ENCODE measurements around the gene ARAP1. TPM values are rescaled to one million over a fixed set of nuclear protein-coding genes. Genes with fewer than 3 reads are reported as not detected.

The ARAP1 gene
- total RNA-seq, 2 donors from 2014 or later: 95.2 to 109 TPM

- 1% methylated on average over 13 of the region's 13 CpGs for WGBS
These were observed 30.5 kb downstream of the ARAP1 start for GRCh38 chr11:72721689-72722049.

GRCh38 chr11:72721276-72721675, 30.9 kb downstream of the ARAP1 start:
- peak overlapping the region; percentile 49 to 59 for H3K4me3 ChIP-seq
- WGBS: 5% methylated on average over 3 of the region's 3 CpGs
- no peak for DNase-seq (ENCODE audit: low spot score)
- peaks cover 10% of the 10 kb centered on the region for H3K4me1 ChIP-seq (replicated peaks)
- H3K36me3 ChIP-seq: no peaks in the 10 kb centered on the region
- H3K9me3 ChIP-seq: no peaks in the 10 kb centered on the region
- intact Hi-C loops (cut with DNase I): loop anchor here (5.0 kb wide), 1 partner anchor 91 kb away; the partner anchor contains the start of gene ATG16L2
- no peaks in the 10 kb centered on the region for H3K27me3 ChIP-seq (replicated peaks; ENCODE audit: insufficient read depth)
- no peak for TF ChIP-seq POLR2AphosphoS5 (IDR thresholded peaks at IDR 0.05)
- no peak for TF ChIP-seq CTCF (IDR thresholded peaks at IDR 0.05)
- TF ChIP-seq POLR2A (IDR thresholded peaks at IDR 0.05): no peak
- H3K27ac ChIP-seq: peak overlapping the region; percentile 82 to 89

More at GRCh38 chr11:72721689-72722049, 30.5 kb downstream of the ARAP1 start:
- no peaks in the 10 kb centered on the region for H3K27me3 ChIP-seq (replicated peaks; ENCODE audit: insufficient read depth)
- H3K27ac ChIP-seq: peak overlapping the region; percentile 82 to 89
- H3K4me1 ChIP-seq (replicated peaks): peaks cover 10% of the 10 kb centered on the region
- TF ChIP-seq POLR2AphosphoS5 (IDR thresholded peaks at IDR 0.05): no peak
- no peak for TF ChIP-seq POLR2A (IDR thresholded peaks at IDR 0.05)
- TF ChIP-seq CTCF (IDR thresholded peaks at IDR 0.05): no peak
- no peaks in the 10 kb centered on the region for H3K36me3 ChIP-seq
- DNase-seq (ENCODE audit: low spot score): peak; percentile 68
- intact Hi-C loops (cut with DNase I): loop anchor here (5.0 kb wide), 1 partner anchor 91 kb away; the partner anchor contains the start of gene ATG16L2
- no peaks in the 10 kb centered on the region for H3K9me3 ChIP-seq
- H3K4me3 ChIP-seq: peak overlapping the region; percentile 49 to 59

- DNase-seq (ENCODE audit: low spot score): no peak
- H3K27me3 ChIP-seq (replicated peaks; ENCODE audit: insufficient read depth): no peaks in the 10 kb centered on the region
- peak overlapping the region; percentile 49 to 59 for H3K4me3 ChIP-seq
- peaks cover 10% of the 10 kb centered on the region for H3K4me1 ChIP-seq (replicated peaks)
- H3K36me3 ChIP-seq: no peaks in the 10 kb centered on the region
- TF ChIP-seq POLR2A (IDR thresholded peaks at IDR 0.05) (no peak), CTCF (IDR thresholded peaks at IDR 0.05) (no peak), POLR2AphosphoS5 (IDR thresholded peaks at IDR 0.05) (no peak)
- H3K27ac ChIP-seq: peak overlapping the region; percentile 82 to 89
- H3K9me3 ChIP-seq: no peaks in the 10 kb centered on the region
- WGBS: 48% methylated on average over 4 of the region's 4 CpGs
- intact Hi-C loops (cut with DNase I): loop anchor here (5.0 kb wide), 1 partner anchor 92 kb away; the partner anchor contains the start of gene ATG16L2
These were observed 31.4 kb downstream of the ARAP1 start for GRCh38 chr11:72720784-72721183.

GRCh38 chr11:72720047-72720446, 32.2 kb downstream of the ARAP1 start:
- peaks cover 10% of the 10 kb centered on the region for H3K4me1 ChIP-seq (replicated peaks)
- DNase-seq (ENCODE audit: low spot score): no peak
- H3K36me3 ChIP-seq: no peaks in the 10 kb centered on the region
- peak overlapping the region; percentile 49 to 59 for H3K4me3 ChIP-seq
- no peaks in the 10 kb centered on the region for H3K27me3 ChIP-seq (replicated peaks; ENCODE audit: insufficient read depth)
- H3K9me3 ChIP-seq: no peaks in the 10 kb centered on the region
- 51% methylated on average over 3 of the region's 3 CpGs for WGBS
- TF ChIP-seq POLR2AphosphoS5 (IDR thresholded peaks at IDR 0.05) (no peak), POLR2A (IDR thresholded peaks at IDR 0.05) (no peak), CTCF (IDR thresholded peaks at IDR 0.05) (no peak)
- intact Hi-C loops (cut with DNase I): loop anchor here (5.0 kb wide), 1 partner anchor 92 kb away; the partner anchor contains the start of gene ATG16L2
- H3K27ac ChIP-seq: no peak overlapping the region

GRCh38 chr11:72719551-72719950, 32.7 kb downstream of the ARAP1 start:
- no peaks in the 10 kb centered on the region for H3K36me3 ChIP-seq
- no peaks in the 10 kb centered on the region for H3K27me3 ChIP-seq (replicated peaks; ENCODE audit: insufficient read depth)
- intact Hi-C loops (cut with DNase I): no loop called here
- no peak overlapping the region for H3K4me3 ChIP-seq
- H3K27ac ChIP-seq: no peak overlapping the region
- H3K4me1 ChIP-seq (replicated peaks): peaks cover 10% of the 10 kb centered on the region
- H3K9me3 ChIP-seq: no peaks in the 10 kb centered on the region
- TF ChIP-seq POLR2AphosphoS5 (IDR thresholded peaks at IDR 0.05) (no peak), CTCF (IDR thresholded peaks at IDR 0.05) (no peak), POLR2A (IDR thresholded peaks at IDR 0.05) (no peak)
- no peak for DNase-seq (ENCODE audit: low spot score)
- WGBS: 59% methylated on average over 4 of the region's 4 CpGs
